Transverse colon (tissue), 3 donors: ENCODE data around the gene GCC1.

Source experiments
- CTCF ChIP-seq, 5 experiments: fragments of 200-600 bp in 3 of 5; fragments of 450-650 bp in 2 of 5; sonication (generic) in 3 of 5; IDR thresholded peaks; 1 replicate in 2 of 5; 2 replicates in 3 of 5; pipeline ENCODE4 v1.5.1; 2016 to 2017; ENCODE audit warnings: antibody characterized with exemption in 5 of 5, inconsistent platforms in 3 of 5, mild to moderate bottlenecking in 2 of 5, moderate library complexity in 1 of 5
- POLR2A ChIP-seq: fragments of 450-650 bp; IDR thresholded peaks from one replicate; pipeline ENCODE4 v1.6.1; 2016; ENCODE audit warnings: antibody characterized with exemption, mild to moderate bottlenecking, moderate library complexity

- no peak for TF ChIP-seq CTCF (IDR thresholded peaks at IDR 0.05)
- no peak for TF ChIP-seq POLR2A
These were observed 4.5 kb upstream of the GCC1 start for GRCh38 chr7:127589896-127590295.
